Right forelimb (tissue), 1 donor: ENCODE data around the gene HCN2.
"Not testable (repeated sequence)": the region's sequence is repeated elsewhere in the genome, so short reads cannot be mapped to it uniquely, and the experiment has no call there.

ENCODE experiments used
- DNase-seq: peaks from one replicate; pipeline ENCODE4 v3.0.0-alpha.2; 2018

HCN2 gene

DNA sequence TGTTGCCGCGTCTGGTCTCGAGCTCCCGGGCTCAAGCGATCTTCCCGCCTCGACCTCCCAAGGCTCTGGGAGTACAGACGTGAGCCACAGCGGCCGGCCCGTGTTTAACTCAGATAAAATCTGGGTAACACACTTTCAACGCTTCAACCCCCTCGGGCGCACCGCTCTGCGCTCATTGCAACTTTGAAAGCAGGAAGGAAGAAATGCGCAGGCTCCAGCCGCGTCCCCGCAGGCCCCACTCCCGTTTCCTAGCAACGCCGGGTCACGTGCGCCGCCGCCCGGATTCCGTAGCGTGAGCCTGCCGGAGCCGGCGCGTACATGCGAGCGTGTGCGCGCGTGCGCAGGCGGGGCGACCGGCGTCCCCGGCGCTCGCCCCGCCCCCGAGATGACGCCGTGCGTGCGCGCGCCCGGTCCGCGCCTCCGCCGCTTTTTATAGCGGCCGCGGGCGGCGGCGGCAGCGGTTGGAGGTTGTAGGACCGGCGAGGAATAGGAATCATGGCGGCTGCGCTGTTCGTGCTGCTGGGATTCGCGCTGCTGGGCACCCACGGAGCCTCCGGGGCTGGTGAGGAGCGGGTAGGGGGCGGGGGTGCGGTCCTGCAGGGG is 17.4 kb upstream of the HCN2 start, which contains the start of gene BSG:
Gene BSG, plus strand, starts transcription at position 457 of the 603 bp plus-strand sequence. Its CDS starts 39 bp downstream, at position 496.
- peak; percentile 98 for DNase-seq

DNA sequence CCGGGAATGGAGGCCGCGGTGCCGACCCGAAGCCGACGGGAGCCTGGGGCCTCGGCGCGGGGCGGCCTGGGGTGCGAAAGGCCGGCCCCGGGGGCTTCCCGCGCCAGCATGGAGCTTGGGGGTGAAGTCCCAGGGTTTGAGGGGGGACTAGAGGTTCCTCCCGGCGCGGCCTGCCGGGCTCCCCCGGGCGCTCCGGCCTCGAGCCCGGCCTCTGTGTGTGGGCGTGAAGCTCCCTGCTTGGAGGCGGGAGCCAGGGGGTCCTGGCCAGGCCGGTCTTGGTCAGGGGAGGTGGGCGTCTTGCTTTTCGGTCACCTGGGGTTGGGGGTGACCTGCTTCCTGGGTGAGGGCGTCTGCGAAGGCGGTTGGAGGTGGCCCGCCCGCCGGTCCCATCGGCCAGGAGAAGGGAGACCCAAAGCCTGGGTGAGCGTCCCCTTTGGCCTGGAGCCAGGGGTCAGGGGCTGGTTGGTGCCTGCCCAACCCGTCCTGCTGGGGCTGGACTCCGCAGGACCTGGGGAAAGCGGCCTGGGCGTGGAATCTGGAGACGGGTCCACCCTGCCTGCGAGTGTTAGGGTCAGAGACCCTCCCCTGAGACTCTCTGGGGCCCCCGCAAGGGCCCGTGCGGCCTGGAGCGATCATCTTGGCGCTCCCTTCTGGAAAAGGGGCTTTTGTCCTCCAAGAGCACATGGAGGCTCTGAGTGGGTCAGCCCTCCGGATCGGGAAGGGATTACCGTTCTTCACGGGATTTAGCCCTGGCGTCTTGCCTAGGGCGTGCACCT is 16.8 kb upstream of the HCN2 start:
- DNase-seq = peak; percentile 67

DNA sequence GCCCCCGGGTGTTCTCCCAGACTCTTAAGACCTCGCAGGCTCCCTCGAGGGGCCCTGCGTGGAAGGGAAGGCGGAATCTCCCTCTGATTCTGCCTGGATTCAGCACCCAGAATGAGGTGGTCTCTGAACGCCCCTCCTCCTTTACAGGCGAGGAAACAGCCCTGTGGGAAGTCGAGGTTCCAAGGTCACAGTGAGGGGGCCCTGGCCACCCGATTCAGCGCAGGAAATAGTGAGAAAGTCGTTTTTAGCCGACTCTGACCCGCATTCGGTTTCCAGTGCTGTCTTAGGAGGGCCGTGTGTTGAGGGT is 16.2 kb upstream of the HCN2 start:
- DNase-seq = no peak

DNA sequence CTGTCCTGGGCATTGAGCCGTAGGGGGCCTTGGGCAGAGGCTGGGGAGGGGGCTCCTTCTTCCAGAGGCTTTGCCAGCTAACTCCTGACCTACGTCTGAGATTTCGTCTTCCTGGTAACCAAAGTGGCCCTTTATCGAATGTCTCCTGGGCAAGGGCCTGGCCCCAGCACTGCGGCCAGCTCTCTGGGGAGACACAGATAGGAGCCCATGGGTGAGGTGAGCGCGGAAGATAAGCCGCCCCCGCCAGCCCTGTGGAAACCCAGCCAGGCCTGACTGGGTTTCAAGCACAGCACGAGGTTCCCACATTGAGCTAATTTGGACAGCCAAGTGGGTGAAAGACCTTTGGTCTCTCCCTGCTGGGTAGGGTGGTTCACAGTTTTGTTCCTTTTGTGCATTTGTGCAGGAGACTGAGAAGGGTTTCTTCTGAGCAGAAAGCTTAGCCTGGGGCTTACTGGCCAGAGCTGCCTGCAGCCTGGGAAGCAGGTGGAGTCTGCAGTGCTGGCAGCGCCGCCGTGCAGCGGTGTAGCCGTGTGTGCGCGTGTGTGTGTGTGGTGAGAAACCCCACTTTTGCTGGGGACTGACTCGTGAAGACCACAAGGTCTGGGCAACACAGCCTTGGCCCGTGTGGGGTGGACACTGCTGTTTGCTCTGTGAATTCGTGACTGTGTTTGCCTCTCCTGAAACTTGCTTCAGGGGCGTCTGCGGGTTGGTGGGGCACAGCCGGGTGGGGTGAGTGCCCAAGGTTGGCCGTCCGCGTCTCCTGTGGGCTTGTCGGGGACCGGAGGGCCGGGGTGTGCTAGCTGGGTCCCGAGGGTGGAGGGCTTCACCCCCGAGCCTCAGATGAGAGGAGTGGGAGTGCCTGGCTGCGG is 14.8 kb upstream of the HCN2 start:
- DNase-seq = no peak

- DNase-seq = no peak
Observed at GRCh38 chr19:575527-576506, 13.9 kb upstream of the HCN2 start.

GRCh38 chr19:576768-577438 is 12.8 kb upstream of the HCN2 start:
- no peak for DNase-seq

GRCh38 chr19:577439-578392 is 12.0 kb upstream of the HCN2 start:
- no peak for DNase-seq

DNA sequence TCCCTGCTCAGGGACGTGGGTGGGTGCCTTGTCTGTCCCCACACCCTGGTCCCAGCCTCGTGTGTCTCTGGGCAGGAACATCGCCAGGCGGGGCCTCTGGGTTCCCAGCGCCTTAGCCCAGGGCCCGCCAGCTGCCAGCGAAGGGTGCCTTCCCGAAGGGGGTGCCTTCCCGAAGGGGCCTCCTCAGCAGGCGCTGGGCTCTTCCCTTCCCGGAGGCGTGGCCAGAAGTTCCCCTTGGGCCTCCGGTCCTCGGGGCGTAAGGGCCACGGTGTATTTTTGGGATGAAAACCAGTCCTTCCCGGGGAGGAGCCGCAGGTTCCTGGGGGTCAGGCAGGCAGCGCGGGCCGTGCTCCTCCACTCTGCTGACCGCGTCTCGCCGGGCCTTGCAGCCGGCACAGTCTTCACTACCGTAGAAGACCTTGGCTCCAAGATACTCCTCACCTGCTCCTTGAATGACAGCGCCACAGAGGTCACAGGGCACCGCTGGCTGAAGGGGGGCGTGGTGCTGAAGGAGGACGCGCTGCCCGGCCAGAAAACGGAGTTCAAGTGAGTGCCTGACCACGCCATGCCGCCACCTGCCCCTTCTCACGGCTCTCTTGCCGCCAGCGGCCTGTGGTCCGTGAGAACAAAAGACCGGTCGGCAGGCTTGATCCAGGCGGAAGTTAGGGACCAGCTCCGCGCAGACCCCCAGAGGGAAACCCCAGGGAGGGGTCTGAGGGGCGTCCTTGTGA is 10.4 kb upstream of the HCN2 start:
- no peak for DNase-seq

GRCh38 chr19:579842-580155 is 9.9 kb upstream of the HCN2 start:
- no peak for DNase-seq

GRCh38 chr19:580274-580835 is 9.3 kb upstream of the HCN2 start:
- no peak for DNase-seq

- no peak for DNase-seq
Observed at GRCh38 chr19:581399-582111, 8.1 kb upstream of the HCN2 start.

DNA sequence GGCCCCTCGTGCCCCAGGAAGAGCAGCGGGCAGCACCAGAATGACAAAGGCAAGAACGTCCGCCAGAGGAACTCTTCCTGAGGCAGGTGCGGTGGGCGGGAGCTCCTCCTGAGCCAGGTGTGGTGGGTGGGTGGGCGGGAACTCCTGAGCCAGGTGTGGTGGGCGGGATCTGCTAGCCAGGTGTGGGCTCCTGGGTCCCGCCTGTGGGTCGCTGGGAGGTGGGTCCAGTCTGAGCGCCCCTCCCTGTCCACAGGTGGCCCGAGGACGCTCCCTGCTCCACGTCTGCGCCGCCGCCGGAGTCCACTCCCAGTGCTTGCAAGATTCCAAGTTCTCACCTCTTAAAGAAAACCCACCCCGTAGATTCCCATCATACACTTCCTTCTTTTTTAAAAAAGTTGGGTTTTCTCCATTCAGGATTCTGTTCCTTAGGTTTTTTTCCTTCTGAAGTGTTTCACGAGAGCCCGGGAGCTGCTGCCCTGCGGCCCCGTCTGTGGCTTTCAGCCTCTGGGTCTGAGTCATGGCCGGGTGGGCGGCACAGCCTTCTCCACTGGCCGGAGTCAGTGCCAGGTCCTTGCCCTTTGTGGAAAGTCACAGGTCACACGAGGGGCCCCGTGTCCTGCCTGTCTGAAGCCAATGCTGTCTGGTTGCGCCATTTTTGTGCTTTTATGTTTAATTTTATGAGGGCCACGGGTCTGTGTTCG is 7.0 kb upstream of the HCN2 start:
- DNase-seq = no peak

DNA sequence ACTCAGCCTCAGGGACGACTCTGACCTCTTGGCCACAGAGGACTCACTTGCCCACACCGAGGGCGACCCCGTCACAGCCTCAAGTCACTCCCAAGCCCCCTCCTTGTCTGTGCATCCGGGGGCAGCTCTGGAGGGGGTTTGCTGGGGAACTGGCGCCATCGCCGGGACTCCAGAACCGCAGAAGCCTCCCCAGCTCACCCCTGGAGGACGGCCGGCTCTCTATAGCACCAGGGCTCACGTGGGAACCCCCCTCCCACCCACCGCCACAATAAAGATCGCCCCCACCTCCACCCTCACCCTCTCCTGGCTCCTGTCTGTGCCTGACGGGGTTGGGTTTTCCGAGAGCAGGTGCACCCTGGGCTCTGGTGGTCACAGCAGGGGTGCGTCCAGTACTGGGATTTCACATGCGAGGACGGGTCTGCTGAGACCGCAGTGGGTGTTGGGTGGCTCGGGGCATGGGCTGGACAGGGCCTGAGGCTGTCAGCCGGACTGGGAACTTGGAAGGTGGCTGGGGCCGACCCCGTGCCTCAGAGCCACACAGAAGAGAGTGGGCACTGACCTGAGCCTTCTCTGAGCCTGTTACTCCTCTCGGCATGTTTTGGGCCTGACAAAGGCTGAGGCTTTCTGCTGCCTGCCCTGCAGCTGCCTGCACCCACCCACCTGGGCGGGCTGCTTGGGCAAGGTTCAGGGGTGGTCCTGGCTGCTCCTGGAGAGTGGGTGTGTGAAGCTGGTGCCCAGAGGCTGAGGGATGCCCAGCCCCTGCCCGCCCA is 6.3 kb upstream of the HCN2 start:
- DNase-seq = no peak

DNA sequence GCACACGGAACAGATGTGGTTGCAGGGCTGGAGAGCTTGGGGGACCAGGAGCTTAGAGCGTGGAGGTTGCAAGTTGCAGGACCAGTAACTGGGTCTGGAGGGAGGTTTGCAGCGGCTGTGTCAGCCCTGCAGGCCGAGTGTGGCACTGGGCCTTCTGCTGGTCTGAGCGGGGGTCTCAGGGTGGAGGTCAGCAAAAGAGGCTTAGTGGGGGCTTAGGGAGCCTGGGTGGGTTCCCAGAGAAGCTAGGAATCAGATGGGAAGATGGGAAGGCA is 5.8 kb upstream of the HCN2 start:
- no peak for DNase-seq

DNA sequence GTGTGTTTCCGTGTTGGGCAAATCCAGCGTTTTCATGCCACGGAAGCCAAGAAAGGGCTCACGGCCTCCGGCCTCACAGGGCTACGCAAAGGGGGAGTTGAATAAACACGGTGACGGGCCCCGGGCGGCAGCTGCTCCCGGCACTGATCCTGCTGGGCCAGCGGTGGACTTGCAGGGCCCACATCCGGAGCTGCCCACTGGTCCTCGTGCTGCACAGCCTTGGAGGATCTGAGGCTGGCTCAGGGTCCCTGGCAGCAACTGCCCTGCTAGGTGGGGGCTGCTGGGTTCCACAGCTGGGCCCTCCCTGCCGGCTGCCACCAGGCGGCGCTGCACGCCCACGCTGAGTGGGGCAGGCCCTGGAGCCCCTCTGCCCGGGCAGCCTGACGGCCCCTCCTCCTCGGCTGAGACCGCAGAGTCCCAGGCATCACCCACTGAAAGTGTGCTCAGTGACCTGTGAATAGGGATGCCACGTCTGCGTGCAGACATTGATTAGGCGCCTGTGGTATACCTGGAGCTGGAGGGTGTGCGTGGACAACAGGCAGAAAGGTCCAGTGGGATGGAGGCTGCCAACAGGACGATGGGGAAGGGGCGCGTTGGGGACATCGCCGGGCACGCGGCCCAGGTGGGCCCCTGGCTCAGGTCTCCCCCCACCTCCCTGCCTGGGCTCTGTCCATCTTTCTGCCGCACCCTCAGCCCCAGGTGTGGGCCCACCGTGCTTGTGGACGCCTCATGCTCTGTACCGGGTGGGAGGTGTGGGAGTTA is 5.3 kb upstream of the HCN2 start:
- peak; percentile 80 for DNase-seq

- DNase-seq = not testable (repeated sequence)
Observed at GRCh38 chr19:585146-585545, 4.5 kb upstream of the HCN2 start.

DNA sequence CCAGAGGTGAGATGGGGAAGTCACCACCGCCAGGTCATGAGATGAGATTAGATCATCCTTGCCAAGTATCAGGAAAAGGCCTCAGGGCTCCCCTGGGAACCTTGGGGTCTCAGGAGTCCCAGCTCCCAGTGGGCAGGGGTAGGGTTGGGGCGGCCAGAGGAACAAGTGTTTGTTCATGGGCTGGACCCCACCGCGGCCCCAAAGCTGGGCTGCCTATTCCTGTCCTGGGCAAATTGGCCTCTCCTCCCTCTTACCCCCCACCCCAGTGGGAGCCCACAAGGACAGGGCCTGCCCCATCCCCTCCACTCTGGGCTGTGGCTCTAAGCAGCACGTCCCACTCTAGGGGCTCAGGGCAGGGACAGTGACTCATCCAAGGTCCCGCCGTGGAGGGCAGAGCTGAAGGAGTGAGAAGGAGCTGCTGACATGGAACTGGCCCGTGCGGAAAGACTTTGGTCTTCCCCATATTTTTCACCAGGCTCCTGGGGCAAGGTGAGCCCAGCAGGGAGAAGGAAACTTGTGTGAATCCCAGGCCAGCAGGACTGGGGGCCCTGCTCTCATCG is 4.0 kb upstream of the HCN2 start:
- DNase-seq = no peak
